ENCODE measurements around the gene RABGAP1.

The RABGAP1 gene

DNA sequence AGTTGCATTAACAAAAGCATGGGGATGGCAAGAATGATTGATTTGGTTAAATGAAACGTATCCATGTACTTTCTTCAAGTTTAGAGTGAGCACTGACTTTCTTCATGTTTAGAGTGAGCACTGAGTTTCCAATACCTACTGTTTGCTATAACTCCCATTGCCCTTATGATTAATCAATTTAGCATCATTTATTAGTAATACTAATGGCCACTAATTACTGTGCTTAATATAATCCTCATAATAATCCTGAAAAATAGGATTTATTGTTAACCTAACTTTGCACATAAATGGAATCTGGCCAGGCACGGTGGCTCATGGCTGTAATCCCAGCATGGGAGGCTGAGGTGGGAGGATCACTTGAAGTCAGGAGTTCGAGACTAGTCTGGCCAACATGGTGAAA is 70.6 kb downstream of the RABGAP1 start:
- DNase-seq, result no peak

DNA sequence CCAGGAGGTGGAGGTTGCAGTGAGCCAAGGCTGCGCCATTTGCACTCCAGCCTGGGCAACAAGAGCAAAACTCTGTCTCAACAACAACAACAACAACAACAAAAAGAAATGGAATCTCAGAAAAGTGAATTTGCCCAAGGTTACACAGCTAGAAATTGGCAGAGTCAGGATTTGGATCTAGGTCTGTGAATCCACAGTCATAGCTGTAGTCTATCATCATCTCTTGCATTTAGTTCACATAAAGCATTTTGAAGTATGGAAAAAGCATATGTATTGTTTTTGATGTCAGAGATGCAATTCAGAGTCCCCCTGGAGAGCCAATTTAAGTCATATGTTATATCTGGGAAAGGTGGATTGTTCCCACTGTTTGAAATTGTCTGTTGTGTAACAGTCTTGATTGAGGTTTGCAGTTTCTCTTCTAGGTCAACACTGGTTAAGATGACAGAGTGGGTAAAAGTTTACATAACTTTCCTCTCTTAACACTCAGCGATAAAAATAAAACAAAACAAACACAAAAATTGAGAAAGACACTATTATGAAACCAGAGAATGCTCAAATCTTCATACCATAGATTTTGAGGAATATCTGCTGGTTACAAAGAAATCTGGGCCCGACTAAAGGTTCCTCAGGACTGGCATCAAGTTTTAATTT is 71.2 kb downstream of the RABGAP1 start:
- DNase-seq, result no peak

DNA sequence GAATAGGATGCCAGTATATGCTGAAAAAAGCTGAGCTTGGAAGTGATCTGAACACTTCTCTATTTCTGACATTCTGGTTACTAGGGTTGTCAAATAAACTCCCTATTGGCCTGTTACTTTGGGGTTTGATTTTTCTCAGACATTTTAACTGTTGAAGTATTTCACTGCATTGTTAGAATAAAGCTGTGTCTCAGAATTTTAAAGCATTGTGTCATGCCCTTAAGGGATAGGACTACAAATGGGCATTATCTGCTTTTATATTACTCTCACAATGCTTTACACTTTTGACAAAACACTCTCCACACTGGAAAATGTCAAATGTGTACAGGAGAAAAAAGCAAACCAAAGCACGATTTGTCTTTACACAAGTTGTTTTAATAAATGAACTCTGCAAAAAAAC is 75.8 kb downstream of the RABGAP1 start:
- DNase-seq, result no peak

DNA sequence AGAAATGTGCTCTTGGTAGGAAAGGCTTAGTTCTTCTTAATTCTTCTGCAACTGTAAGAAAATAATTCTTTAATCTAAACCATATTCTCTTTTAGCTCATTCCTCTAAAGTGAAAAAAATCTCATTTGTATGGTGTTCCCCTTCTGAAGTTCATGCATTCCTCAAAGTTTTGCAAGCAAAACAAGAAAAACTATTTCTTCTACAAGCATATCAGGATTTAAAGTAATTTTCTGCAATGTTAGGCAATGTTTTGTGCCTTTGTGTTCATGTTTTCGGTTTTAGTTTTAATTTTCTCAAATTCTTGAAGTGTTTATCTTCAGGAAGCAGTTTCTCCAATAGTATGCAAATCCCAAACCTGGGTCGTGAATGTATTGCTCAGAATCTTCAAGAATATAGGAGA is 80.0 kb downstream of the RABGAP1 start:
- DNase-seq, result no peak

DNA sequence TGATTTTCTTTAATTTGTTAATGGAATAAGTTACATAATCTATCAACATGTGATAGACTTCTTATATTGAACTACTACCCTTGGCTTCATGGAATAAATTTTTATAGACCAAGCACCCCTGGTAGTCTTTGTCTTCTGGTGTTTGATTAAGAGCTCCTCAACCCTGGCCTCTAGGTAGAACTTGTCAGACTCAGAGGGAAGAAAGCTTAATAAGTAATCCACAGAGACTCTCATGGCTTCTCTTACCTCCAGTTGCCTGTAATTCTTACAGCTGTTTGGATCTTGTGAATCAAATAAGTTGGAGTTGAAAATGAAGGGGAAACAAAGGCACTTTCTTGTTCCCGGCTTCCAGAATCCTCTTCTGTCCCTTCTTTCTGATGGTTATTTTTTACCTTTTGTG is 85.6 kb downstream of the RABGAP1 start:
- no peak for DNase-seq

DNA sequence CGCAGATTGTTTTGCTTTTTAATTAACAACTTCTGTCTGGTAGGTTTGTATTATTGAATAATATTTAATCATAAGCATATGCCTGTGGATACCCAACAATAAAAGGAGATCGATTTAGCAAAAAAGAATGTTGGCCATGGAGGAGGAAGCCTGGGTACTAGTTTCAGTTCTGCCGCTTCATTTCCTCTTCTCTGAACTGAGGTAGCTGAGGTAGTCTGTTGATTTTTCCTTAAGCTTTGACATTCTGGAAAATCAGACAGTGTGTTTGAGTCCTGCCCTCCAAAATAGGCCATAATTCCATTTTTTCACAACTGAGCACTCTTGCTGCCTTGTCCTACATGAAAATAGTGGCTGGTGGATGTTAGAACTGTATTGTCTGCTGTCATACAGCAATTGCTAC is 86.7 kb downstream of the RABGAP1 start:
- no peak for DNase-seq

DNA sequence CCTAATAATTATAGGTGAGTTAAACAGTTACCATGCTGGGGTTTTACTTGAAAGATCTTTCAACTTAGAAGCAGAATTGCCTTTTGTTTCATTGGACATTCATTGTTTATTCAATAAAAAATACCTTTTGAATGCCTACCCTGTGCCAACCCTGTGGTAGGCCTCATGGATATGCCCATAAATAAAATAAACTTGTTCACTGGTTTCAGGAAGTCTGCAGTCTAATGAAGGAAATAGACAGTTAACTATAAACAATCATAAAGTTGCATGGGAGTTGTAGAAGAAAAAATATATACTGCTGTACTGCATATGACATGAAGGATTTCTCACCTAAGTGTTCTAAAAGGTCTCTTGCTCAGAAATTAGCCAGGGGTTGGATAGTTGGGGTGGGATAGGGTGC is 87.3 kb downstream of the RABGAP1 start:
- DNase-seq, result no peak

DNA sequence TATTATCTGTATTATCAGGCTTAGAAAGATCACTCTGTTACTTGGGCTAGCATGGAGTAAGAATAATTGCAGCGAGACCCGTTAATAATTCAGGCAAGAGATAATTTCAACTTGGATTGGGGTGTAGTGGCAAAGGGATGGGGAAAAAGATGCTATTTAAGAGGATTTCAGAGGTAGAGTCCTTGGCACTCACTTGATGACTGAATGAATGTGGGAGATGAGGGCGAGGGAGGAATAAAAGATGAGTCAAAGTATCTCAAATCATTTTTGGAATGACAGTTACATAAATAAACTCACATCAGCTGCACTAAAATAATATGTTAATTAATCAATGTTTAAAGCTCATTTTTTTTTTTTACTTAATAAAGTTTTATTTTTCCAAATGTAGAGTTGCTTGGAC is 88.2 kb downstream of the RABGAP1 start:
- no peak for DNase-seq

DNA sequence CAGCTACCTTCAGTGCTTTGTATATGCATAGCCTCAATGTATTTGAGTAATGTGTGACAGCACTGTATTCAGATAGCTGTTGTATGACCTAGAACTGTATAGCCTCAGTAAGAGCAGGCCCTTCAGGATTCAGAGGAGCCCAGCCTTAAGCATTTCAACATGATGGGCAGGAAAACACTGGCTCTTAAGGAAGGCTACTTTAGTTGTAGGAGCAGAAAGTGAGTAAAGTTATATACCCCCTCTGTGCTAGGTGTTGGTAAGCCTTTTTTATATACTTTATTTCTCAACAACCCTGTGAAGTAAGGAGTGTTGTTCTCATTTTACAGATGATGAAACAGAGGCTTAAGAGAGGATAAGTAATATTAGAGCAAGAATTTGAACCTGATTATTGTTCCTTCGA is 91.1 kb downstream of the RABGAP1 start:
- no peak for DNase-seq

DNA sequence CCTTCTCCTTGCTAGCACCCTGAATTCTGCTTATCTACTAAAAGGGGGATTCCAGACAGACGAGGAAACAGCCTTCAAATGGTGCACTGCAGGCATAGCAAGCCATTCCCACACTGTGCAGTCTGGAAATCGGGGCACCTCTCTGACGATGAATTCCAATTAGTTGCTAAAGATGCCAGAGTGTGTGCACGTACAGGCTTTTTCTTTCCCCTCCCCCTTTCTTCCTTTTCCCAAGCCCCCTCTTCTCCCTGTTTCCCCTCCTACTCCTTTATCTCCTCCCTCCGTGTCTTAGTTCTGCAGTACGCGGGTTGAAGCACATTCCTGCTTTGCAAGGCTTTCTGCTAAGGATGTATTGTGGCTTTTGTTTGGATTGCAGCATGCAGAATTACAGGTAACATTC is 92.5 kb downstream of the RABGAP1 start, which contains the start of gene GPR21:
Gene GPR21 (plus strand): TSS at position 316 of the 400 bp plus-strand sequence. CDS start 900 bp downstream, outside the sequence.
- no peak for DNase-seq

DNA sequence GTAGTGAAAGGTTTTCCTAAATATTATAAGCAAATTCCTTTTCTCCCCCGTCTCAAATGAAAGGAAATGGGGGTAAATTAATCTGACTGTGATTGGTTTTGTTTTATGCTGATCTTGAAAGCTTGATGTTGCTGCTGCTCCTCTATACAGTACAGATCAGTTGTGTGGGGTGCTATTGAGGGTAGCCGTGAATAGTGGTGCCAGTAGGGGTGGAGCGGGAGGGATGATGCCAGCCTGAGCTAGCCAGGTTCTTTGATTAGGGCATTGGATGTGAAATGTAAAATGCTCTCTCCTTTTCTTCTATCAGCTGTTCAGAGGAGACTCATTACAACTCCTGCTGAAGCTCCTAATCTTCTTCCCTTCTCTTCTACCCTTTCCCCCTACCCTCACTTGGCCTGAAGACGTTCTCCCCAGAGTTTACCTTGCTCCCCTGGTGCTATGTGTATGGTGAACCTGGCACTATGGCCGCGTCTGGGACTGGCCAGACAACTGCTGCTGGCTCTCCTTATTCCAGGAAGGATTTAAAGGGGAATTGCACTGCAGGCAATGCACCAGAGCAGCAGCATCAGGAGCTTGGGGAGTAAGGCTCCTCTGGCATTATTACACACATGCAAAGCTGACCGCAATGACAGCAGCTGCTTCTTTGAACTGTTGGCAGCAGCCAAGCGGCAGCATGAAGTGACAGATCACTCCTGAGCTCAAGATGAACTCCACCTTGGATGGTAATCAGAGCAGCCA is 93.2 kb downstream of the RABGAP1 start:
- no peak for DNase-seq

DNA sequence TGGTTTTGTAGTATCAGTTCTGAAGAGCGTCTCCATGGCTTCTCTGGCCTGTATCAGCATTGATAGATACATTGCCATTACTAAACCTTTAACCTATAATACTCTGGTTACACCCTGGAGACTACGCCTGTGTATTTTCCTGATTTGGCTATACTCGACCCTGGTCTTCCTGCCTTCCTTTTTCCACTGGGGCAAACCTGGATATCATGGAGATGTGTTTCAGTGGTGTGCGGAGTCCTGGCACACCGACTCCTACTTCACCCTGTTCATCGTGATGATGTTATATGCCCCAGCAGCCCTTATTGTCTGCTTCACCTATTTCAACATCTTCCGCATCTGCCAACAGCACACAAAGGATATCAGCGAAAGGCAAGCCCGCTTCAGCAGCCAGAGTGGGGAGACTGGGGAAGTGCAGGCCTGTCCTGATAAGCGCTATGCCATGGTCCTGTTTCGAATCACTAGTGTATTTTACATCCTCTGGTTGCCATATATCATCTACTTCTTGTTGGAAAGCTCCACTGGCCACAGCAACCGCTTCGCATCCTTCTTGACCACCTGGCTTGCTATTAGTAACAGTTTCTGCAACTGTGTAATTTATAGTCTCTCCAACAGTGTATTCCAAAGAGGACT is 94.2 kb downstream of the RABGAP1 start:
- no peak for DNase-seq

DNA sequence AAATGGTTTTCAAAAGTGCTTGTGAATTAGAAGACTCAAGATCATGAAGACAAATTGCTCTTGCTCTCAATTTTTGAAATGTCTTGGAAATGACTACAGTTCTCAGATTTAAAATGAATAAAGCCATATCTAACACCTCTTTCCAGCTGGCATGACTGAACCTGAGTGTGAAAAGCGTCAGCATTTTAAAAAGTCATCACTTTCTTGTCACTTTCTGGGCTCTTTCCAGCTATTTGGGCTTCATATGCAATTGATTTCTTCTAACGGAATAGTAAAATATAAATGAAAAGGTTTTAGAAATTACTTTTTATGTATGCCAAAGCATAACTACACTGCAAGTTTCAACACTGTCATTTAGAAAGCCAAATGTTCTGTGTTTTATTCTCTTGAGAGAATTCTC is 95.0 kb downstream of the RABGAP1 start:
- DNase-seq, result no peak

DNA sequence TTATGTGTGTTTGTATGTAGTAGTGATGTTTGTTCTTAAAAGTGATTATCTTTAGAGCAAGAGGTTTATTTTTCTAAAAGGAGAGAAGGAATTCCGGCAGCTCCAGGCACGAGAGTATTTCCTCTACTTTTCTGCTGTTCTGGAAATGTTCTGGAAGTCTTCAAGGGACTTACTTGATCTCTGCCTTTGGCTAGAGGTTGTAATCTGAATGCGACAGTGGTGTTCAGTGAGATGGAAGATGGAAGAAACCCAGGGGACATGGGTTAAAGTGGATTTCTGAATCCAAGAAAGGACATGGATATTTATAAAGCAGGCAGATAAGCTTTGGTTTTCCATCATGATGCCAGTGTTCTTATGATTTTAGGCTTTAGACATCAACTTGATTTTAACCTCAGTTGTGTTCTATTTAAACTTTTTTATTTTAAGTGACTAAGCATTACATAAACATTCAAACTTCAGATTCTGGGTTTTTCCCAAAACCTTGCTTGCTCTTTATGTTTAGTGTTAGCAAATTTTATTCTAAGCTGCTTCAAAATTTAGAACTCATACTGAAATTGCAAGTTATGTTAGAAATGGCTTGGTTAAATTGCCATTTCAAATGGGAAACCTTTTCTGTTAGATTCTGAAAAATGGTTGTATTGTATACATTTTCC is 96.2 kb downstream of the RABGAP1 start:
- DNase-seq, result no peak

DNA sequence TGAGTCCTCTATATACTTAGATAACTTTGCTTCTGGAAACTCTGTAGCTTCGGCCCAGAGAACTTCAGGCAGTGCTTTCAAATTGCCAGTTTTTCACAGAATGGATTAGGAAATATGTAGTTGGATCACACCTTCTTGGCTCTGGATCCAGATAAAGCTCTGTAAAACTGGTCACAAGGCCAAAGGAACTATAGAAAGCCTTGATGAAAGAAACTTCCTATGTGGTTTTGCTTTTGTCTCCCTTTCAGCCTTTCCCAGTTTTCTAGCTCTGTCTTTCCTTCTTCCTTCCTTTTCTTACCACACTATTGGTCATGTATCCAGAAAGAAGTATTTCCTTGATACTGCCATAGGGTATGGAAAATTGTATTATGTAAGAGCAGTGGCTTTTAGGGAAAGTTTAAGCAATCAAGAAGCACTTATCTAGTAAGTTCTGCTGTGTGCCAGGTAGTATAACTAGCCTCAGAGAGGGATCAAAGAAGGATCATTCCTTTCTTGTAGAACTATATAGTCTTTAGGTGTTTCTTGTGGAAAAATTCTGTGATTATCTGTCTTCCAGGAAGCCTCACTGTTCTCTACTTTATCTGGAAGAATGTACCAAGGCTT is 98.9 kb downstream of the RABGAP1 start:
- DNase-seq, result no peak

DNA sequence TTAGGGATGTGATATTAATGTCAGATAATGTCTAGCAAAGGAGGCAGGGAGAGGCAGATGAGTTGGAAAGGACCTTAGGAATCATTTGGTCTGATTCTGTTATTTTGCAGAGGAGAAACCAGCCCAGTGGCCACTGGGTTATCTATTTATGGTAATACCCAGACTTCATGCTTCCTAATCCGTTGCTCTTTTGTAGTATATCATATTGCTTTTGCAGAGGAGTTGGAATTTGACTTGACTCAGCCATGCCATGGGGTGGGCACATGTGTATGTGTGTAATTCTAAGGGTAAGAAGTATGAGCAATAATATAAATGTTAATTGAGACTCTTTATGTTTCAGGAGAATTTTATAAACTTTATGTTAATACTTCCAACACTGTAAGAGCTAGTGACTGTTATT is 100.0 kb downstream of the RABGAP1 start:
- DNase-seq, result no peak

DNA sequence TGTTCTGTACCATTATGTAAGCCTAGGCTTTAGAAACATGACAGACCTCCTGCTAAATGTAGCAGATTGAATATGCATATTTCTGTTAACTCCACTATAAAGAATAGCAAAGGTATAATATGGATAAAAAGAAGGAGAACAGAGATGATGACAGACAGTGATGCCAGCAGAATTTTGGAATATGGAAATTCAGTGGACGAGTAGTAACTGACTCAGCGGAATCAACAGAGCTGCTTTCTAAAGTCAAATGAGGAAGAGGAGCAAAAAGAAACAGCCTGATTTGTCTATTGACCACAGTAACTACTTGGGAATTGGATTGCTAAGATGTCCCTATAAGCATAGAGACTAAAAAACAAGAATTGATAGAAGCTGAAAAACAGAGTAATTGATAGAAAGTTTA is 100.7 kb downstream of the RABGAP1 start:
- no peak for DNase-seq

DNA sequence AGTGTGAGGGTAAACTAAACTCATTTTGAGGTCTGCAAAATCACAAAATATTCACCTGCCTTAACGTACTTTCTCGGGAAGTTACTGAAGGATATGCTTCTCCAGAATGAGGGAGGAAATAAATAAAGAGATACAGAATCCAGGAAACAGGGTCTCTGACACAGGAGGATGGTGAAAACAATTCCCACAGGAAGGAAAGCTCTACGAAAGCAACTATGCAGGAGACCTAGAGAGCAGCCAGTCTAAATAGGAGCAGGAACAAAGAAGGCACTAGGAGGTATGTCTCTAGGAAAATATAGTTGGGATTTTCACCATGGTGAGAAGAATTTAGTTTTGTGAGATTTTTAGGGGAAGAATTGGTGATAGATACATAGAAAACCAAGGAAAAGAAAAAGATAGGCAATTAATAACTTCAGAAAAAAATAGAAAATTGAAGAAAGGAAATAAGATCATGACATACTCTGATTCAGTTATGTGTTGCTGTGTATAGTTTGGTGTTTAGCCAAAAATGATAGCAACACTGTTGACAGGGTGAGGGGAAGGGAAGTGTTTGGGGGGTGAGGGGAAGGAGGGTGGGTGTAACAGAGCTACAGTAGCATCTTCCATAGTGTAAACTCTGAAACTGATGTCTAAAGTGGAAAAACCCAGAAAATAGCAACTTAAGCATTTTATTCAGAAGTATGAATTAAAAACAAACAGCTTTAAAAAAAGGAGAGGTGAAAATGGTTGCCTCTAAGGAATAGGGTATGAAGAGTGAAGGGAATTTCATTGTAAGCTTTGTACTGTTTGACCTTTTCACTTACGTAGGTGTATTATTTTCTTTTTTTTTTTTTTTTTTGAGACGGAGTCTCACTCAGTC is 102.5 kb downstream of the RABGAP1 start:
- no peak for DNase-seq

DNA sequence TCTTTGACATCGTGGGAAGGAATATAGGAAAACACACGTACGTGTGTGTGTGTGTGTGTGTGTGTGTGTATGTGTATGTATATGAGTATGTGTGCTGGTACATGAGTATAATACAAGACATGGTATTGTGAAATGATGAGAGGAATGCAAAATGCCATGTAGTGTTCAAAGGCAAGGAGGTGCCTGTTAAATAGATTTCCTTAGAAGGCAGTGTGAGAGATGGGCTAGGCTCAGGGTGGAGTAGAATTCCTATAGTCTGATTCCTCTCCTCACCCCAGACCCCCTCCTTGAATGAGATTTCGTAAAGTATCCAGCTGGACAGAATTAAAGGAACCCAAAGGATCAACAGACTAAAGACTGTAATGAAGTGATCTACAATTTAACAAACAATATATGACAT is 103.8 kb downstream of the RABGAP1 start:
- DNase-seq, result no peak

DNA sequence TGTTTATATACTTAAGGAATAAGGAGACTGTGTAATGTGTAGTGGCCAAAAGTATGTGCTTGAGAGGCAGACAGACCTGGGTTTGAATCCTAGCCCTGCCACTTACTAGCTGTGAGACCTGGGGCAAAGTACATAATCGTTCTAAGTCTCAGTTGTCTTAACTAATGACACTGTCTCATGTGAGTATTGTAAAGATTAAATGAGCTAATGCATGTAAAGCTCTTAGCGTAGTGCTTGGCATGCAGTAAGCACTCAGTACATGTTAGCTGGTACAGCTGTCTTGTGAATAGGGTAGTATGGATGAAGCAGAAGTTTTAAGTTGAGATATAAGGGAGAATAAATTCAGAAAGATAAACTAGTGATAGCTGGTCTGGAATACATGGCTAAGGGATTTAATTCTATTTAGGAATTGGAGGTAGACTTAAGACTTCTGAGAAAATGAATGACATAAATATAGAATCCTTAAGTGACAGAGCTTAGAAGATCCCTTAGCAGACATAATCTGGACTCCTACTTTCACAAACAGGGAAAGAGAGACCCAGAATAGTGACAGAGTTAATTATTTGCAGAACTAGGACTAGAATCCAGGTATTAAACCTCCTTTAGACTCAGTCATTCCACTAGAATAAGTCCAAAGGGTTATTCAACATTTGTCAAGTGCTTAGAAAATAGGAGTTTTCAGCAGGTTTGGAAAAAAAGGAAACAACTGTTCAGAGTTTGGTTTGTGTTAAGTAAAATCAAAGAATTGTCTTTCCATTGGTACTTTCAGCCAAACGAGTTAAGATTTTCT is 105.8 kb downstream of the RABGAP1 start:
- DNase-seq, result no peak

DNA sequence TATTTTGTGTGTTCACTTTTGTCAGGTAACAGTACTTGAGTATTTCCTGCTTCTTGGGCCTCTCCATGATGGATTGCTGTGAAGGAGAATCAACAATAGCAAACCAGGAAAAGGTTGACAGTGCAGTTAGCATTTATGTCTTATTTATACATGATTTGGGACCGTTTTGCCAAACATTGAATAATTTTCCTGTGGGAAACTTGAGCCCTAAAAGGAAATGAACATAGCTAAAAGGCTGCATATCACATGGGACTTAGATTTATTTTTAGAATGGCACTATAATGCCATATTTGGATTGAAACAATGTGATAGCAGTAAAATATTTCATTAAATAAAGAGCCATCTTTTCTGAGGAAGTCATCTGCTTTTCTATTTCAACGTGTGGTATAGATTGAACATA is 107.9 kb downstream of the RABGAP1 start:
- DNase-seq, result no peak
